ENCODE results near the gene AFTPH. TPM values are rescaled to one million over a fixed set of nuclear protein-coding genes. Genes with fewer than 3 reads are reported as not detected.

Gene AFTPH
- total RNA-seq, 1 donor from 2014 or later: 13.1 TPM

- Mint-ChIP-seq H3K4me1 (ENCODE audit: unreplicated experiment) (no peaks in the 10 kb centered on the region), H3K36me3 (ENCODE audit: low read depth, unreplicated experiment) (no peaks in the 10 kb centered on the region), H3K9me3 (ENCODE audit: unreplicated experiment) (no peaks in the 10 kb centered on the region), H3K27ac (ENCODE audit: unreplicated experiment) (no peak overlapping the region), H3K4me3 (ENCODE audit: unreplicated experiment) (no peak overlapping the region), H3K27me3 (ENCODE audit: unreplicated experiment) (peaks cover 5% of the 10 kb centered on the region)
- no peak for DNase-seq (ENCODE audit: low spot score)
- no peak for TF ChIP-seq CTCF (IDR thresholded peaks at IDR 0.05; ENCODE audit: unreplicated experiment)
Observed at GRCh38 chr2:64516651-64517510, 7.2 kb upstream of the AFTPH start.

- no peaks in the 10 kb centered on the region for H3K36me3 Mint-ChIP-seq (ENCODE audit: low read depth, unreplicated experiment)
- H3K4me1 Mint-ChIP-seq (ENCODE audit: unreplicated experiment): peaks cover 2% of the 10 kb centered on the region
- TF ChIP-seq CTCF (IDR thresholded peaks at IDR 0.05; ENCODE audit: unreplicated experiment): no peak
- no peaks in the 10 kb centered on the region for H3K9me3 Mint-ChIP-seq (ENCODE audit: unreplicated experiment)
- peaks cover 5% of the 10 kb centered on the region for H3K27me3 Mint-ChIP-seq (ENCODE audit: unreplicated experiment)
- DNase-seq (ENCODE audit: low spot score): no peak
- H3K27ac Mint-ChIP-seq (ENCODE audit: unreplicated experiment): no peak overlapping the region
- no peak overlapping the region for H3K4me3 Mint-ChIP-seq (ENCODE audit: unreplicated experiment)
Observed at GRCh38 chr2:64517511-64517884, 6.6 kb upstream of the AFTPH start.

GRCh38 chr2:64522843-64523428, 1.2 kb upstream of the AFTPH start:
- H3K27me3 Mint-ChIP-seq (ENCODE audit: unreplicated experiment): peaks cover 6% of the 10 kb centered on the region
- H3K4me3 Mint-ChIP-seq (ENCODE audit: unreplicated experiment): peak overlapping the region; percentile 97
- TF ChIP-seq CTCF (IDR thresholded peaks at IDR 0.05; ENCODE audit: unreplicated experiment): peak; percentile 81
- peak; percentile 49 for DNase-seq (ENCODE audit: low spot score)
- H3K27ac Mint-ChIP-seq (ENCODE audit: unreplicated experiment): no peak overlapping the region
- H3K36me3 Mint-ChIP-seq (ENCODE audit: low read depth, unreplicated experiment): peaks cover 5% of the 10 kb centered on the region
- H3K4me1 Mint-ChIP-seq (ENCODE audit: unreplicated experiment): peaks cover 20% of the 10 kb centered on the region
- H3K9me3 Mint-ChIP-seq (ENCODE audit: unreplicated experiment): no peaks in the 10 kb centered on the region

GRCh38 chr2:64524604-64525316, 632 bp downstream of the AFTPH start:
- Mint-ChIP-seq H3K4me1 (ENCODE audit: unreplicated experiment) (peaks cover 20% of the 10 kb centered on the region), H3K9me3 (ENCODE audit: unreplicated experiment) (no peaks in the 10 kb centered on the region), H3K36me3 (ENCODE audit: low read depth, unreplicated experiment) (peaks cover 5% of the 10 kb centered on the region), H3K27ac (ENCODE audit: unreplicated experiment) (peak overlapping the region; percentile 57), H3K27me3 (ENCODE audit: unreplicated experiment) (peaks cover 6% of the 10 kb centered on the region), H3K4me3 (ENCODE audit: unreplicated experiment) (peak overlapping the region; percentile 98)
- no peak for TF ChIP-seq CTCF (IDR thresholded peaks at IDR 0.05; ENCODE audit: unreplicated experiment)
- peak; percentile 55 for DNase-seq (ENCODE audit: low spot score)
